Natural killer cell (primary cell): Measurements from ENCODE around the gene ZNF669. TPM values are rescaled to one million over a fixed set of nuclear protein-coding genes. Genes with fewer than 3 reads are reported as not detected.
"Not testable (repeated sequence)": the region's sequence is repeated elsewhere in the genome, so short reads cannot be mapped to it uniquely, and the experiment has no call there.

ENCODE experiments used
- ATAC-seq, 3 donors: fragments of 150-1000 bp in 2 of 3; fragments of 200-7000 bp in 1 of 3; cut with Tn5 transposase; 1 replicate in 1 of 3; 2 replicates in 2 of 3; pipeline ENCODE4 v1.10.0; 2021; ENCODE audit warnings: mild to moderate bottlenecking in 2 of 3, moderate library complexity in 2 of 3
- DNase-seq, 2 donors: peaks; one replicate each; pipeline versions ENCODE4 v3.0.0 to v3.0.0-alpha.2; 2013 to 2021; ENCODE audit warnings: mixed read lengths in 1 of 2
- H3K27ac ChIP-seq: one replicate; pipeline ENCODE4 v1.5.1; 2013; ENCODE audit warnings: mild to moderate bottlenecking, low read length
- H3K27me3 ChIP-seq: one replicate; pipeline ENCODE4 v1.6.1; 2013; ENCODE audit warnings: low read length; ENCODE audit not compliant: control insufficient read depth, insufficient read depth
- H3K36me3 ChIP-seq: one replicate; pipeline ENCODE4 v1.6.1; 2013; ENCODE audit warnings: low read length; ENCODE audit not compliant: control insufficient read depth, insufficient read depth
- H3K4me1 ChIP-seq: one replicate; pipeline ENCODE4 v1.6.1; 2013; ENCODE audit warnings: low read length; ENCODE audit not compliant: control insufficient read depth, insufficient read depth
- H3K4me3 ChIP-seq: one replicate; pipeline ENCODE4 v1.5.1; 2013; ENCODE audit warnings: low read length
- H3K9me3 ChIP-seq: one replicate; pipeline ENCODE4 v1.6.1; 2013; ENCODE audit warnings: low read length; ENCODE audit not compliant: control insufficient read depth, insufficient read depth
- H3K27ac Mint-ChIP-seq, 2 donors: one replicate each; pipeline ENCODE4 v1.8.0; 2022; ENCODE audit warnings: mild to moderate bottlenecking in 2 of 2, mixed read lengths in 2 of 2, moderate library complexity in 1 of 2
- H3K27me3 Mint-ChIP-seq, 2 donors: one replicate each; pipeline ENCODE4 v1.8.0; 2022; ENCODE audit warnings: low read depth in 2 of 2, mixed read lengths in 2 of 2
- H3K36me3 Mint-ChIP-seq: one replicate; pipeline ENCODE4 v1.8.0; 2022; ENCODE audit warnings: mixed read lengths
- H3K4me1 Mint-ChIP-seq, 2 donors: one replicate each; pipeline ENCODE4 v1.8.0; 2022; ENCODE audit warnings: mixed read lengths in 2 of 2
- H3K4me3 Mint-ChIP-seq: one replicate; pipeline ENCODE4 v1.8.0; 2022; ENCODE audit warnings: mild to moderate bottlenecking, moderate library complexity, mixed read lengths
- H3K9me3 Mint-ChIP-seq, 2 donors: one replicate each; pipeline ENCODE4 v1.8.0; 2022; ENCODE audit warnings: mixed read lengths in 2 of 2
- WGBS: methylation state at CpG from one replicate; pipeline ENCODE4 v1.1.7; 2013; ENCODE audit warnings: missing lambda C conversion rate; ENCODE audit not compliant: insufficient coverage; 5-methylcytosine and 5-hydroxymethylcytosine counted together
- intact Hi-C: fragments of 100-400 bp; cut with micrococcal nuclease; formaldehyde crosslinking; loops from one replicate; pipeline ENCODE4 v1.14.2; 2022
- total RNA-seq, 4 donors: library from RNA; stranded (reverse); fragments of 120-200 nt in 1 of 4; gene quantifications; one replicate each; pipeline versions ENCODE4 v1.2.3 to v1.2.4, GENCODE V29; 2013 to 2022
- TF ChIP-seq, protein P1 (sequence below): fragments of 200-600 bp; IDR thresholded peaks from one replicate; pipeline ENCODE4 v1.8.0; 2022; ENCODE audit warnings: antibody characterized with exemption

ZNF669 gene
- 10 to 100 TPM; 16.2 to 18.3 (median 17.0) TPM for total RNA-seq
- total RNA-seq (2013): 17.2 TPM

DNA sequence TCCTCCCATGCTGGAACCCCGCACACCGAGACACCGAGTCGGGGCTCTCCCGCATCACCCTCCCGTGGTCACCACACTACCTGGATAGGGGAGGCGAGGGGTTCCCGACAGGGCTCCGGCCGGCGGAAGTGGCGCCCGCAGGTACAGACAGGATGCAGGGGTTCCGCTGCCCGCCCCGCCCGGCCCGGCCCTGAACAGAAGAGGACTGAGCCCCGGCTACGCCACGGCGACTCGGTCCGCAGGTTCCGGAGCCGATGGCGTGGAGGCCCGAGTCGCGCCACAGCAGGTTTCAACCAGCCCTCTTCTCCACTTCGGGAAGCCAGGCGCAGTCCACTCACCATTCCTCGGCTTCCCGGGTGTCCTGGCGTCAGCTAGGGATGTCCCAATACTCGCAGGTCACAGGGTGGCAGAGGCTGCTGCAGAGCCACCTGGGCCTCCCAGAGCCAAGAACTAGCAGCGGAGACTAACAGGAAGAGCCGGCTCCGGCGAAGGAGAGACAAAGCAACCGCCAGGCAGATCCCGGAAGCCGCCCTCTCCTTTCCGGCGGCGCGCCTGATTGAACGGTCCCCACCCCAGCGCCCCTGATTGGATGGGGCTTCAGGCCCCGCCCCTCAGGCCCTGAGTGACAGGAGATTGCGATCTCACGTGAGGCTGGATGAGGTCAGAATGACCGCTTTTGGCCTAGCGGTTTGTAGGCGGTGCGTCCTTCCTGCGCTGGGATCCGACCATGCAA lies at the start of gene ZNF669:
ZNF669 (minus strand) TSS at position 498 of the 733 bp plus-strand sequence; CDS start at position 341, 157 bp downstream.
- Histone ChIP-seq H3K27me3 (peaks cover 4% of the 10 kb centered on the region), H3K27ac (peak within 1 kb of the TSS; percentile 75), H3K4me3 (peak within 1 kb of the TSS; percentile 85), H3K9me3 (peaks cover 27% of the 10 kb centered on the region), H3K4me1 (peaks cover 19% of the 10 kb centered on the region), H3K36me3 (peaks cover 22% of the 10 kb centered on the region)
- peak; percentile 98 to 100 (median 99) for ATAC-seq
- DNase-seq: peak; percentile 91 to 93
- under 1% methylated on average over 56 of the region's 58 CpGs for WGBS
- peaks cover 31% of the 10 kb centered on the region for H3K36me3 Mint-ChIP-seq
- intact Hi-C loops: loop anchor here (2.0 kb wide), 2 partner anchors 25 to 107 kb away; partner anchors contain the start of gene ZNF670
- TF ChIP-seq, protein P1, sequence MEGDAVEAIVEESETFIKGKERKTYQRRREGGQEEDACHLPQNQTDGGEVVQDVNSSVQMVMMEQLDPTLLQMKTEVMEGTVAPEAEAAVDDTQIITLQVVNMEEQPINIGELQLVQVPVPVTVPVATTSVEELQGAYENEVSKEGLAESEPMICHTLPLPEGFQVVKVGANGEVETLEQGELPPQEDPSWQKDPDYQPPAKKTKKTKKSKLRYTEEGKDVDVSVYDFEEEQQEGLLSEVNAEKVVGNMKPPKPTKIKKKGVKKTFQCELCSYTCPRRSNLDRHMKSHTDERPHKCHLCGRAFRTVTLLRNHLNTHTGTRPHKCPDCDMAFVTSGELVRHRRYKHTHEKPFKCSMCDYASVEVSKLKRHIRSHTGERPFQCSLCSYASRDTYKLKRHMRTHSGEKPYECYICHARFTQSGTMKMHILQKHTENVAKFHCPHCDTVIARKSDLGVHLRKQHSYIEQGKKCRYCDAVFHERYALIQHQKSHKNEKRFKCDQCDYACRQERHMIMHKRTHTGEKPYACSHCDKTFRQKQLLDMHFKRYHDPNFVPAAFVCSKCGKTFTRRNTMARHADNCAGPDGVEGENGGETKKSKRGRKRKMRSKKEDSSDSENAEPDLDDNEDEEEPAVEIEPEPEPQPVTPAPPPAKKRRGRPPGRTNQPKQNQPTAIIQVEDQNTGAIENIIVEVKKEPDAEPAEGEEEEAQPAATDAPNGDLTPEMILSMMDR: no peak
- H3K4me3 Mint-ChIP-seq: peak within 1 kb of the TSS; percentile 87
- peaks cover 23 to 27% of the 10 kb centered on the region in 2 donors for H3K27me3 Mint-ChIP-seq
- H3K27ac Mint-ChIP-seq: peak within 1 kb of the TSS; percentile 80 to 88
- peaks cover 2 to 10% of the 10 kb centered on the region in 2 donors for H3K9me3 Mint-ChIP-seq
- peaks cover 17 to 18% of the 10 kb centered on the region in 2 donors for H3K4me1 Mint-ChIP-seq

DNA sequence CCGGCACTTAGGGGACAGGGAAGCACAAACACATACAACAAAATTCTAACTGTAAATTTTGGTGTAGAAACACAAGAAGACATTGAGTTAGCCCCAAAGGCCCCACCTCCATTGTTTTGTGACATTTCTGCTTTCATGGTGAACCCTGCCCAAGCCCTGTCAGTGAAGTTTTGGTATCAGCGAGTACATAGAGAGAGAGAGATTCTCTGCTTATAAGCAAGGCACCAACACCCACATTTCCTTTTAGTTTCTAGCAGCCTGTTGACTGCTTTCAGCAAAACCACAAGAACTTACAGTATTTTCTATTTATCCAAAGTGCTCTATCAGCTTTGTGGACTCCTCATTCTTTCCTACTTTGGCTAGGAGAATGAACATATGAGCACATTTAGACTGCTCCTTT lies 43.6 kb upstream of the ZNF669 start:
- no peaks in the 10 kb centered on the region for H3K27me3 ChIP-seq
- Mint-ChIP-seq H3K9me3 (peaks cover 12 to 22% of the 10 kb centered on the region in 2 donors), H3K27me3 (no peaks in the 10 kb centered on the region), H3K36me3 (peaks cover 48% of the 10 kb centered on the region), H3K4me3 (no peak overlapping the region), H3K4me1 (no peaks in the 10 kb centered on the region), H3K27ac (no peak overlapping the region)
- TF ChIP-seq, protein P1: no peak
- intact Hi-C loops: loop anchor here (2.0 kb wide), 1 partner anchor 15 kb away; no protein-coding TSS in a partner anchor
- H3K36me3 ChIP-seq: peaks cover 6% of the 10 kb centered on the region
- no peak for DNase-seq
- peaks cover 71% of the 10 kb centered on the region for H3K9me3 ChIP-seq
- no peak overlapping the region for H3K27ac ChIP-seq
- no peaks in the 10 kb centered on the region for H3K4me1 ChIP-seq
- WGBS: 75% methylated on average over 2 of the region's 2 CpGs
- no peak overlapping the region for H3K4me3 ChIP-seq
- no peak for ATAC-seq

DNA sequence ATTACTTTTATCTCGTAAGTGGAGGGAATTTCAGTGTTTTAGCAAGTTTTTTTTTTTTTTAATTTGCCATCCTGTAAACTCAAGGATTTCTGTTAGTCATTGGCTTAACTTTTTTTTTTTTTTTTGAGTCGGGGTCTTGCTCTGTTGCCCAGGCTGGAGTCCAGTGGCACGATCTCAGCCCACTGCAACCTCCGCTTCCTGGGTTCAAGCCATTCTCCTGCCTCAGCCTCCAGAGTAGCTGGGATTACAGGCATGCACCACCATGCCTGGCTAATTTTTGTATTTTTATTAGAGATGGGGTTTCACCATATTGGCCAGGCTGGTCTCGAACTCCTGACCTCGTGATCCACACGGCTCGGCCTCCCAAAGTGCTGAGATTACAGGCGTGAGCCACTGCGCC lies 43.0 kb upstream of the ZNF669 start:
- H3K4me3 Mint-ChIP-seq, intact Hi-C loops, H3K4me3 ChIP-seq, H3K36me3 ChIP-seq, H3K27ac ChIP-seq, H3K27me3 Mint-ChIP-seq, H3K4me1 Mint-ChIP-seq, H3K27me3 ChIP-seq, H3K4me1 ChIP-seq, ATAC-seq, DNase-seq, H3K27ac Mint-ChIP-seq: not testable (repeated sequence)
- peaks cover 48% of the 10 kb centered on the region for H3K36me3 Mint-ChIP-seq
- WGBS: over 99% methylated on average over 10 of the region's 10 CpGs
- peaks cover 12 to 25% of the 10 kb centered on the region in 2 donors for H3K9me3 Mint-ChIP-seq
- H3K9me3 ChIP-seq: peaks cover 69% of the 10 kb centered on the region

DNA sequence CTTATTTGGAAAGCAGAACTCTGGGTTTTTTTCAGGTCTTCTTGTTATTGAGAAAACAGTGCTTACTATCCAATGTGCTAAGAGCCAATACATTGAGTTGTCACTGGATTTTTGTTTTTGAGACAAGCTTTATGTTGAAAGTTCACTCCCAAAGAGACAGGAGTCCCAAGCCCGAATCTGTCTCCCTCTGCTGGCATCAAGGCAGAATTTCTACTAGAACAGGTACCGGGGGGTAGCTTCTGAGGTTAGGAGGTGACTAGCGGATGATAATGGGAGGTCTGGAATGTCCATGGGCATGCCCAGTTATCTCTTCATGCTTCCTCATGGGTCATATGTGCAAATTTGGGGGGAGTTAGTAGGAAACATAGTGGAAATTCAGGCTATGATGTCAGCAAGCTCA lies 42.5 kb upstream of the ZNF669 start:
- H3K9me3 ChIP-seq: peaks cover 73% of the 10 kb centered on the region
- intact Hi-C loops: no loop called here
- H3K36me3 ChIP-seq: peaks cover 8% of the 10 kb centered on the region
- DNase-seq: no peak
- no peak overlapping the region for H3K4me3 Mint-ChIP-seq
- H3K36me3 Mint-ChIP-seq: peaks cover 47% of the 10 kb centered on the region
- no peak overlapping the region for H3K27ac ChIP-seq
- no peaks in the 10 kb centered on the region for H3K4me1 Mint-ChIP-seq
- H3K4me1 ChIP-seq: no peaks in the 10 kb centered on the region
- H3K27ac Mint-ChIP-seq: no peak overlapping the region
- ATAC-seq: no peak
- no peaks in the 10 kb centered on the region for H3K27me3 ChIP-seq
- 93% methylated on average over 3 of the region's 3 CpGs for WGBS
- H3K27me3 Mint-ChIP-seq: no peaks in the 10 kb centered on the region
- H3K9me3 Mint-ChIP-seq: peaks cover 12 to 25% of the 10 kb centered on the region in 2 donors
- no peak overlapping the region for H3K4me3 ChIP-seq
- TF ChIP-seq, protein P1: no peak
